ENCODE results near the gene CMIP. TPM values are rescaled to one million over a fixed set of nuclear protein-coding genes. Genes with fewer than 3 reads are reported as not detected.

CMIP gene
- total and polyA plus RNA-seq, 10 of the 15 experiments (the other 5 are each of a cell fraction or from before 2014, with no cell fraction given): 1.2 to 43.2 (median 4.4) TPM

GRCh38 chr16:81634380-81635062 is 189.9 kb downstream of the CMIP start:
- no peaks in the 10 kb centered on the region for H4K20me1 ChIP-seq (ENCODE audit: control insufficient read depth, insufficient read depth)
- H3K9ac ChIP-seq (ENCODE audit: control insufficient read depth, insufficient read depth, low read length): no peak overlapping the region
- H3K9me3 ChIP-seq (replicated peaks; ENCODE audit: control insufficient read depth, insufficient read depth, low read length): no peaks in the 10 kb centered on the region
- no peaks in the 10 kb centered on the region for H3K79me2 ChIP-seq (ENCODE audit: control insufficient read depth, insufficient read depth, low read length)
- CTCF ChIA-PET: interaction anchor here (0.6 kb wide), 1 partner anchor 9 kb away, joined by 3 read pairs; no protein-coding TSS in a partner anchor
- FAIRE-seq (no peak), DNase-seq (ENCODE audit: low read depth, low spot score) (no peak), ATAC-seq (no peak)
- TF ChIP-seq IRF4 (IDR thresholded peaks at IDR 0.05; ENCODE audit: low read depth, low read length) (no peak), CBFB (IDR thresholded peaks at IDR 0.05; ENCODE audit: low read depth) (no peak), NFIC (IDR thresholded peaks at IDR 0.05; ENCODE audit: low read depth, low read length) (no peak), KAT2A (conservative IDR thresholded peaks at IDR 0.05; ENCODE audit: control insufficient read depth, low read depth, low read length) (no peak), SRF (IDR thresholded peaks at IDR 0.05; ENCODE audit: low read depth in 2 of 2, low read length in 2 of 2) (no peak), HSF1 (IDR thresholded peaks at IDR 0.05; ENCODE audit: low read depth, low read length) (no peak), GABPA (IDR thresholded peaks at IDR 0.05; ENCODE audit: low read depth) (no peak), HDAC2 (IDR thresholded peaks at IDR 0.05) (no peak), SMAD5 (IDR thresholded peaks at IDR 0.05; ENCODE audit: low read depth) (no peak), PML (IDR thresholded peaks at IDR 0.05; ENCODE audit: low read length) (no peak), FOXM1 (IDR thresholded peaks at IDR 0.05; ENCODE audit: low read depth, low read length) (no peak), BCL11A (IDR thresholded peaks at IDR 0.05; ENCODE audit: low read depth, low read length) (no peak), RCOR1 (conservative IDR thresholded peaks at IDR 0.05; ENCODE audit: low read depth, low read length) (no peak), CBX3 (IDR thresholded peaks at IDR 0.05; ENCODE audit: borderline replicate concordance, low read depth) (no peak)
- POLR2A ChIA-PET: no interaction called here
- no peak overlapping the region for H3K27ac ChIP-seq (ENCODE audit: control insufficient read depth, insufficient read depth)
- in situ Hi-C loops (cut with MboI): no loop called here
- RAD21 ChIA-PET (ENCODE audit: unreplicated experiment): no interaction called here
- no peak overlapping the region for H3K4me3 ChIP-seq
- H2AFZ ChIP-seq (ENCODE audit: control insufficient read depth, low read depth, low read length): no peak overlapping the region
- H3K4me2 ChIP-seq (ENCODE audit: control insufficient read depth, insufficient read depth): no peak overlapping the region
- WGBS (ENCODE audit: insufficient coverage, insufficient replicate concordance, low lambda C conversion rate, missing lambda C conversion rate): 87% methylated on average over 13 of the region's 13 CpGs
- intact Hi-C loops (cut with micrococcal nuclease; ENCODE audit: unreplicated experiment): no loop called here
- BruUV-seq (replicated peaks): no TSS peak
- no peaks in the 10 kb centered on the region for H3K4me1 ChIP-seq (ENCODE audit: control insufficient read depth, insufficient read depth, low read length)
- H3K36me3 ChIP-seq (ENCODE audit: control insufficient read depth in 2 of 2, insufficient read depth in 2 of 2, low read length in 1 of 2): peaks cover 1 to 2% of the 10 kb centered on the region in 2 experiments; a peak in 3 of 4 replicates
- SMC1A ChIA-PET (ENCODE audit: uncharacterized antibody, unreplicated experiment): no interaction called here
- no peaks in the 10 kb centered on the region for H3K27me3 ChIP-seq (replicated peaks in 1 of 2; ENCODE audit: control insufficient read depth in 2 of 2, insufficient read depth in 2 of 2, low read length in 1 of 2)

Measured in GM12878 (cell line).